Fibroblast of lung (primary cell): ENCODE data around the gene MCTP1.

Experiments used
- CTCF ChIP-seq, 2 donors: IDR thresholded peaks in 1 of 2; conservative IDR thresholded peaks in 1 of 2; 1 replicate in 1 of 2; 2 replicates in 1 of 2; pipeline ENCODE4 v1.5.1; 2011 to 2012; ENCODE audit warnings: low read length in 2 of 2, control low read depth in 1 of 2, inconsistent platforms in 1 of 2, low read depth in 1 of 2, mild to moderate bottlenecking in 1 of 2
- EZH2 ChIP-seq: IDR thresholded peaks from 2 replicates; pipeline ENCODE4 v1.5.1; 2012; ENCODE audit warnings: low read length, control low read depth, mild to moderate bottlenecking; ENCODE audit errors: missing control alignments

GRCh38 chr5:95175106-95175505 lies 109.8 kb downstream of the MCTP1 start:
- no peak for TF ChIP-seq CTCF (conservative IDR thresholded peaks at IDR 0.05 in 1 of 2, IDR thresholded peaks at IDR 0.05 in 1 of 2; ENCODE audit: low read depth in 1 of 2, low read length in 2 of 2)
- TF ChIP-seq EZH2 = no peak
